Activated T-cell treated with anti-CD3 and anti-CD28 coated beads, Interleukin-2, amount 50 U/mL, for 48 hours (primary cell): Measurements from ENCODE around the gene LARP4.
"Not testable (repeated sequence)": the region's sequence is repeated elsewhere in the genome, so short reads cannot be mapped to it uniquely, and the experiment has no call there.

Experiments
- DNase-seq, 2 experiments: peaks; one replicate each; pipeline ENCODE4 v3.0.0-alpha.2; 2020

Gene LARP4

GRCh38 chr12:50401500-50402081 lies 906 bp downstream of the LARP4 start:
- no peak for DNase-seq

GRCh38 chr12:50402264-50403000 lies 1.7 kb downstream of the LARP4 start:
- DNase-seq, result no peak

GRCh38 chr12:50403001-50403440 lies 2.3 kb downstream of the LARP4 start:
- no peak for DNase-seq

- no peak for DNase-seq
Observed at GRCh38 chr12:50404307-50404706, 3.6 kb downstream of the LARP4 start.

- no peak for DNase-seq
Observed at GRCh38 chr12:50411051-50411660, 10.5 kb downstream of the LARP4 start.

GRCh38 chr12:50415899-50416479 lies 15.3 kb downstream of the LARP4 start:
- DNase-seq, result no peak

GRCh38 chr12:50419112-50419909 lies 18.6 kb downstream of the LARP4 start:
- no peak for DNase-seq

GRCh38 chr12:50422855-50423254 lies 22.2 kb downstream of the LARP4 start:
- DNase-seq, result not testable (repeated sequence)

GRCh38 chr12:50423342-50423741 lies 22.7 kb downstream of the LARP4 start:
- DNase-seq, result not testable (repeated sequence)

GRCh38 chr12:50425589-50426258 lies 25.0 kb downstream of the LARP4 start:
- DNase-seq, result no peak

- not testable (repeated sequence) for DNase-seq
Observed at GRCh38 chr12:50431656-50432055, 31.0 kb downstream of the LARP4 start.

GRCh38 chr12:50440288-50440687 lies 39.6 kb downstream of the LARP4 start:
- no peak for DNase-seq

GRCh38 chr12:50441763-50442162 lies 41.1 kb downstream of the LARP4 start:
- no peak for DNase-seq

- no peak for DNase-seq
Observed at GRCh38 chr12:50442178-50442908, 41.7 kb downstream of the LARP4 start.

GRCh38 chr12:50449671-50450070 lies 49.0 kb downstream of the LARP4 start:
- not testable (repeated sequence) for DNase-seq

- no peak for DNase-seq
Observed at GRCh38 chr12:50452795-50453194, 52.1 kb downstream of the LARP4 start.

- no peak for DNase-seq
Observed at GRCh38 chr12:50453872-50454271, 53.2 kb downstream of the LARP4 start.

GRCh38 chr12:50458606-50459005 lies 57.9 kb downstream of the LARP4 start:
- DNase-seq, result no peak

GRCh38 chr12:50467439-50467838 lies 66.8 kb downstream of the LARP4 start:
- DNase-seq, result no peak

- no peak for DNase-seq
Observed at GRCh38 chr12:50477241-50477832, 76.7 kb downstream of the LARP4 start.

GRCh38 chr12:50482571-50482970 lies 81.9 kb downstream of the LARP4 start:
- no peak for DNase-seq
